HCT116 (cell line): ENCODE results near the gene AP5M1. TPM values are rescaled to one million over a fixed set of nuclear protein-coding genes. Genes with fewer than 3 reads are reported as not detected.

ENCODE experiments used
- ATAC-seq: fragments of 200-7000 bp; cut with Tn5 transposase; 2 replicates; pipeline ENCODE4 v1.9.1; 2020; ENCODE audit warnings: mild to moderate bottlenecking, moderate library complexity
- BruUV-seq: library from RNA; stranded (reverse); fragments of 400-500 nt; replicated peaks from 2 replicates; lab custom pipeline; 2021; lab: Mats Ljungman, UMichigan
- CTCF ChIA-PET: fragments of 300-600 bp; sonication (Branson Sonifier 250); formaldehyde crosslinking; loops from one replicate; lab custom pipeline; 2021; ENCODE audit warnings: antibody characterized with exemption; lab: Charles Lee
- POLR2A ChIA-PET: fragments of 300-600, 350-600 bp; sonication (Branson Sonifier 250); formaldehyde crosslinking; loops from one replicate; lab custom pipeline; 2021; ENCODE audit warnings: antibody characterized with exemption; lab: Charles Lee
- RAD21 ChIA-PET, 2 experiments: fragments of 300-600 bp; sonication (Branson Sonifier 250); formaldehyde crosslinking; loops; one replicate each; lab custom pipeline; 2023; ENCODE audit warnings: low total read pairs in 2 of 2; ENCODE audit not compliant: uncharacterized antibody in 2 of 2, unreplicated experiment in 2 of 2, low non-redundant PET in 1 of 2; lab: Charles Lee
- DNase-seq: peaks from one replicate; pipeline ENCODE4 v3.0.0-alpha.2; 2010; ENCODE audit warnings: low read depth, low spot score
- H2AFZ ChIP-seq: fragments of 200-600 bp; shearing (Covaris generic), sonication (generic); 2 replicates; pipeline ENCODE4 v1.6.1; 2017; ENCODE audit warnings: low read depth, mixed run types, mixed read lengths, antibody characterized with exemption, low read length; ENCODE audit not compliant: poor library complexity, severe bottlenecking
- H3K27ac ChIP-seq: 2 replicates; pipeline ENCODE4 v1.5.1; 2012; ENCODE audit warnings: low read depth, low read length
- H3K27me3 ChIP-seq: fragments of 200-600 bp; sonication (generic); 2 replicates; pipeline ENCODE4 v1.6.1; 2016; ENCODE audit warnings: mixed run types, low read length, mixed read lengths; ENCODE audit not compliant: insufficient read depth
- H3K36me3 ChIP-seq, 2 experiments: fragments of 200-500 bp in 1 of 2; fragments of 200-600 bp in 1 of 2; sonication (Bioruptor generic) in 1 of 2; sonication (generic) in 1 of 2; 2 replicates each; pipeline versions ENCODE4 v1.5.1 to v1.6.1; 2014 to 2016; ENCODE audit warnings: low read length in 2 of 2, inconsistent platforms in 1 of 2, mixed read lengths in 1 of 2, mixed run types in 1 of 2; ENCODE audit not compliant: insufficient read depth in 2 of 2, control insufficient read depth in 1 of 2
- H3K4me1 ChIP-seq, 2 experiments: fragments of 200-600 bp in 1 of 2; sonication (generic) in 1 of 2; 2 replicates each; pipeline versions ENCODE4 v1.5.1 to v1.6.1; 2012 to 2017; ENCODE audit warnings: low read length in 2 of 2, inconsistent platforms in 1 of 2, mild to moderate bottlenecking in 1 of 2, mixed read lengths in 1 of 2, mixed run types in 1 of 2, moderate library complexity in 1 of 2; ENCODE audit not compliant: insufficient read depth in 2 of 2, control insufficient read depth in 1 of 2
- H3K4me2 ChIP-seq: fragments of 200-600 bp; sonication (generic); 2 replicates; pipeline ENCODE4 v1.6.1; 2017; ENCODE audit warnings: mixed run types, low read length, mixed read lengths
- H3K4me3 ChIP-seq, 2 experiments: fragments of 200-600 bp in 1 of 2; sonication (generic) in 1 of 2; replicated peaks in 1 of 2; 2 replicates each; pipeline ENCODE4 v1.5.1; 2011 to 2016; ENCODE audit warnings: low read length in 2 of 2, control low read depth in 1 of 2, low read depth in 1 of 2, mild to moderate bottlenecking in 1 of 2, mixed read lengths in 1 of 2, mixed run types in 1 of 2
- H3K79me2 ChIP-seq: fragments of 200-600 bp; sonication (generic); 2 replicates; pipeline ENCODE4 v1.6.1; 2017; ENCODE audit warnings: mild to moderate bottlenecking, mixed run types, low read length, moderate library complexity, mixed read lengths; ENCODE audit not compliant: insufficient read depth
- H3K9ac ChIP-seq: fragments of 200-600 bp; sonication (generic); 2 replicates; pipeline ENCODE4 v1.6.1; 2016; ENCODE audit warnings: low read length, mixed read lengths
- H3K9me2 ChIP-seq: fragments of 200-600 bp; sonication (generic), shearing (Covaris generic); 2 replicates; pipeline ENCODE4 v1.6.1; 2017; ENCODE audit warnings: mixed run types, mild to moderate bottlenecking, moderate library complexity; ENCODE audit not compliant: insufficient read depth
- H3K9me3 ChIP-seq, 2 experiments: fragments of 200-500 bp in 1 of 2; fragments of 200-600 bp in 1 of 2; sonication (Bioruptor generic) in 1 of 2; sonication (generic) in 1 of 2; 2 replicates each; pipeline ENCODE4 v1.6.1; 2014 to 2017; ENCODE audit warnings: low read length in 2 of 2, mixed read lengths in 2 of 2, inconsistent platforms in 1 of 2, low read depth in 1 of 2, mild to moderate bottlenecking in 1 of 2, mixed run types in 1 of 2, moderate library complexity in 1 of 2; ENCODE audit not compliant: control insufficient read depth in 1 of 2, insufficient read depth in 1 of 2
- H4K20me1 ChIP-seq: fragments of 200-600 bp; sonication (generic), shearing (Covaris generic); 2 replicates; pipeline ENCODE4 v1.6.1; 2017; ENCODE audit warnings: mixed run types, mild to moderate bottlenecking, moderate library complexity; ENCODE audit not compliant: insufficient read depth
- EZH2 ChIP-seq: fragments of 200-600 bp; sonication (generic); IDR thresholded peaks from 2 replicates; pipeline ENCODE4 v1.6.1; 2017; ENCODE audit warnings: antibody characterized with exemption, mixed run types
- POLR2AphosphoS5 ChIP-seq: IDR thresholded peaks from 2 replicates; pipeline ENCODE4 v1.6.1; 2011; ENCODE audit warnings: mild to moderate bottlenecking, low read depth, low read length, moderate library complexity
- SIN3A ChIP-seq: IDR thresholded peaks from 2 replicates; pipeline ENCODE4 v1.6.1; 2012; ENCODE audit warnings: low read depth
- YY1 ChIP-seq: IDR thresholded peaks from 2 replicates; pipeline ENCODE4 v1.6.1; 2011; ENCODE audit warnings: low read length, low read depth, moderate library complexity, mild to moderate bottlenecking; ENCODE audit not compliant: insufficient replicate concordance; ENCODE audit errors: extremely low read depth
- ZFX ChIP-seq: fragments of 450-650 bp; IDR thresholded peaks from 2 replicates; pipeline ENCODE4 v1.6.1; 2017
- intact Hi-C: fragments of 100-400 bp; cut with micrococcal nuclease; formaldehyde crosslinking; loops from 2 replicates; pipeline ENCODE4 v1.10.0; 2022
- total RNA-seq: library from RNA; stranded (reverse); gene quantifications from one replicate; pipeline ENCODE4 v1.2.1, GENCODE V29; 2021; ENCODE audit not compliant: unreplicated experiment

AP5M1 gene
- total RNA-seq, 1 experiment from 2014 or later, result 25.3 TPM

- Histone ChIP-seq H3K27ac (no peak overlapping the region), H3K9me2 (no peaks in the 10 kb centered on the region), H2AFZ (no peak overlapping the region), H3K9me3 (no peaks in the 10 kb centered on the region), H3K4me1 (no peaks in the 10 kb centered on the region), H3K36me3 (no peaks in the 10 kb centered on the region), H3K9ac (no peak overlapping the region), H3K27me3 (no peaks in the 10 kb centered on the region), H4K20me1 (no peaks in the 10 kb centered on the region), H3K79me2 (no peaks in the 10 kb centered on the region), H3K4me3 (no peak overlapping the region), H3K4me2 (no peak overlapping the region)
- ChIA-PET POLR2A (no interaction called here), CTCF (interaction anchor here (1.3 kb wide), 1 partner anchor 16 kb away, joined by 3 read pairs; no protein-coding TSS in a partner anchor), RAD21 (no interaction called here)
- DNase-seq (no peak), ATAC-seq (no peak)
- no TSS peak for BruUV-seq
- TF ChIP-seq POLR2AphosphoS5 (no peak), ZFX (no peak), SIN3A (no peak)
- intact Hi-C loops, result loop anchor here (5.0 to 10.0 kb wide), 2 partner anchors 745 to 807 kb away; no protein-coding TSS in a partner anchor
Observed at GRCh38 chr14:57299511-57299910, 30.7 kb downstream of the AP5M1 start.

DNA sequence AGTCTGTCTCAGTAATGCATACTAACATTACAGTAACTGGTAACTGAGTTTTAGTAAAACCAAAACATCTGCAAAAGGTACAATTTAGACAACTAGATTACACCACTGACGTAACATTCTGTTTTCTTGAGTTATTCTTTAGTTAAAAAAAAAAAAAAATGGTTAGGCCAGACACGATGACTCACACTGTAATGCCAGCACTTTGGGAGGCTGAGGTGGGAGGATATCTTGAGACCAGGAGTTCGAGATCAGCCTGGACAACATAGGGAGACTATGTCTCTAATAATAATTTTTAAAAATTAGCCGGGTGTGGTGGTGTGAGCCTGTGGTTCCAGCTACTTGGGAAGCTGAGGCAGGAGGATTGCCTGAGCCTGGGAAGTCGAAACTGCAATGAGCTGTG, 34.1 kb downstream of the AP5M1 start:
- H3K79me2 ChIP-seq, result no peaks in the 10 kb centered on the region
- no peak overlapping the region for H3K9ac ChIP-seq
- CTCF ChIA-PET, result interaction anchor here (1.3 to 1.5 kb wide), 2 partner anchors 12 to 13 kb away, joined by 4 to 6 read pairs; no protein-coding TSS in a partner anchor
- no peaks in the 10 kb centered on the region for H3K36me3 ChIP-seq
- TF ChIP-seq EZH2 (no peak), YY1 (no peak), POLR2AphosphoS5 (no peak)
- H2AFZ ChIP-seq, result no peak overlapping the region
- RAD21 ChIA-PET, result no interaction called here
- H3K4me3 ChIP-seq, result no peak overlapping the region
- H3K27me3 ChIP-seq, result no peaks in the 10 kb centered on the region
- H4K20me1 ChIP-seq, result no peaks in the 10 kb centered on the region
- intact Hi-C loops, result no loop called here
- POLR2A ChIA-PET, result no interaction called here
- ATAC-seq (no peak), DNase-seq (no peak)
- H3K9me3 ChIP-seq, result no peaks in the 10 kb centered on the region
- no peaks in the 10 kb centered on the region for H3K4me1 ChIP-seq
- no peak overlapping the region for H3K27ac ChIP-seq
- no TSS peak for BruUV-seq
- no peak overlapping the region for H3K4me2 ChIP-seq
- no peaks in the 10 kb centered on the region for H3K9me2 ChIP-seq
